WTC11 (cell line): Measurements from ENCODE around the gene TMEM141.

Experiments
- CTCF ChIP-seq: fragments of 200-600 bp; IDR thresholded peaks from 2 replicates; pipeline ENCODE4 v1.8.0; 2022; ENCODE audit warnings: antibody characterized with exemption
- GABPB1 ChIP-seq: sonication (generic); formaldehyde crosslinking; IDR thresholded peaks from 2 replicates; pipeline ENCODE4 v1.8.1; 2023; ENCODE audit warnings: mild to moderate bottlenecking, missing genetic modification reagents
- KAT7 ChIP-seq: sonication (generic); formaldehyde crosslinking; IDR thresholded peaks from 2 replicates; pipeline ENCODE4 v1.8.1; 2023; ENCODE audit warnings: missing genetic modification reagents, mild to moderate bottlenecking, borderline replicate concordance
- NR1H2 ChIP-seq: sonication (generic); formaldehyde crosslinking; IDR thresholded peaks from 2 replicates; pipeline ENCODE4 v1.9.0; 2021; ENCODE audit warnings: mild to moderate bottlenecking, moderate library complexity, missing genetic modification reagents
- RORB ChIP-seq: fragments of 250-450 bp; sonication (Bioruptor Pico); IDR thresholded peaks from 2 replicates; pipeline ENCODE4 v1.9.0; 2021; ENCODE audit warnings: mild to moderate bottlenecking
- ZMAT4 ChIP-seq: fragments of 250-450 bp; sonication (Bioruptor Pico); IDR thresholded peaks from 2 replicates; pipeline ENCODE4 v1.9.0; 2021; ENCODE audit warnings: mild to moderate bottlenecking
- ZNF232 ChIP-seq: sonication (generic); formaldehyde crosslinking; IDR thresholded peaks from 2 replicates; pipeline ENCODE4 v1.8.0; 2022; ENCODE audit warnings: mild to moderate bottlenecking, missing genetic modification reagents
- ZNF263 ChIP-seq: sonication (generic); formaldehyde crosslinking; IDR thresholded peaks from 2 replicates; pipeline ENCODE4 v1.8.1; 2022; ENCODE audit warnings: low read depth, mild to moderate bottlenecking, moderate library complexity, missing genetic modification reagents

- TF ChIP-seq RORB (no peak), CTCF (no peak), ZNF263 (CRISPR knock-in tag) (no peak), ZMAT4 (CRISPR knock-in tag) (no peak), NR1H2 (no peak), KAT7 (no peak), ZNF232 (no peak), GABPB1 (CRISPR knock-in tag) (no peak)
These were observed 5.2 kb downstream of the TMEM141 start, which contains the start of gene CCDC183 for GRCh38 chr9:136796238-136796774.
